Psoas muscle (tissue), 8 donors: Measurements from ENCODE around the gene HDAC8. TPM values are rescaled to one million over a fixed set of nuclear protein-coding genes. Genes with fewer than 3 reads are reported as not detected.

Source experiments
- ATAC-seq, 4 donors: fragments of 200-7000 bp; cut with Tn5 transposase; one replicate each; pipeline ENCODE4 v1.9.1; 2020; ENCODE audit warnings: moderate library complexity in 3 of 4, mild to moderate bottlenecking in 2 of 4
- DNase-seq, 2 donors: peaks; one replicate each; pipeline ENCODE4 v3.0.0-alpha.2; 2020
- H3K27ac ChIP-seq: fragments of 200-600 bp; one replicate; pipeline ENCODE4 v1.8.0; 2022
- H3K27me3 ChIP-seq, 3 donors: fragments of 200-600 bp in 1 of 3; one replicate each; pipeline versions ENCODE4 v1.6.1 to v1.8.0; 2013 to 2022; ENCODE audit warnings: low read length in 2 of 3, mild to moderate bottlenecking in 2 of 3, moderate library complexity in 1 of 3; ENCODE audit not compliant: insufficient read depth in 3 of 3
- H3K36me3 ChIP-seq, 2 donors: fragments of 200-600 bp in 1 of 2; one replicate each; pipeline versions ENCODE4 v1.6.1 to v1.8.0; 2013 to 2022; ENCODE audit warnings: low read depth in 1 of 2, mild to moderate bottlenecking in 1 of 2, moderate library complexity in 1 of 2; ENCODE audit not compliant: insufficient read depth in 1 of 2
- H3K4me1 ChIP-seq: fragments of 200-600 bp; one replicate; pipeline ENCODE4 v1.8.0; 2022
- H3K4me3 ChIP-seq: fragments of 200-600 bp; one replicate; pipeline ENCODE4 v1.8.0; 2022; ENCODE audit warnings: mild to moderate bottlenecking
- H3K9me3 ChIP-seq: fragments of 200-600 bp; one replicate; pipeline ENCODE4 v1.8.0; 2022
- CTCF ChIP-seq: fragments of 200-600 bp; IDR thresholded peaks from one replicate; pipeline ENCODE4 v1.8.0; 2022; ENCODE audit warnings: antibody characterized with exemption
- WGBS, 3 donors: extraction: QIAGEN DNeasy Blood & Tissue Kit; methylation state at CpG; one replicate each; pipeline versions ENCODE4 v1.1.6 to v1.1.7; 2013; 5-methylcytosine and 5-hydroxymethylcytosine counted together
- intact Hi-C, 2 donors: fragments of 100-400 bp; cut with DNase I; formaldehyde crosslinking; loops; one replicate each; pipeline versions ENCODE4 v1.11.0 to v1.14.2; 2022
- polyA plus RNA-seq, 3 donors: library from polyadenylated mRNA; stranded (reverse); fragments of 200-250 nt; gene quantifications; one replicate each; pipeline ENCODE4 v1.2.3, GENCODE V29; 2013
- total RNA-seq, 4 donors: library from RNA; stranded (reverse); fragmentation: NEBNext Ultra II Directional in 2 of 4; extraction: Animal tissue kit (Norgen Biotek cat#: 25700) in 2 of 4; gene quantifications; one replicate each; pipeline versions ENCODE4 v1.2.1 to v1.2.4, GENCODE V29; 2021 to 2023
- donor health status: healthy with polysubstance abuse.
- donor health status: DM: no; HTN: no; CAD: no; lungs with moderate emphysema.
- donor health status: Bipolar disorder and iron deficiency.
- donor health status: healthy.
- donor health status: DM: yes; HTN: yes; CAD: no.
- donor health status: DM: no; HTN: no; CAD: no.
- donor health status: DM: no; HTN: no; CAD: no.
- donor health status: DM: yes; HTN: yes; CAD: no.

The HDAC8 gene
- total and polyA plus RNA-seq, 7 donors = 5.8 to 17.5 (median 10.8) TPM

GRCh38 chrX:72301781-72302180 lies 270.9 kb downstream of the HDAC8 start:
- Histone ChIP-seq H3K27ac (no peak overlapping the region), H3K4me1 (peaks cover 7% of the 10 kb centered on the region), H3K9me3 (no peaks in the 10 kb centered on the region), H3K27me3 (peaks cover 0 to 82% (median 6%) of the 10 kb centered on the region in 3 donors), H3K36me3 (no peaks in the 10 kb centered on the region), H3K4me3 (no peak overlapping the region)
- ATAC-seq (no peak), DNase-seq (no peak)
- intact Hi-C loops = loop anchor here in 1 of 2 donors (10.0 kb wide), 1 partner anchor 243 kb away; no protein-coding TSS in a partner anchor
- whole genome bisulfite sequencing, 3 donors = 82 to 92% (median 91%) methylated on average over 8 to 9 of the region's 9 CpGs
- TF ChIP-seq CTCF = no peak

- H3K4me3 ChIP-seq = no peak overlapping the region
- no peaks in the 10 kb centered on the region for H3K36me3 ChIP-seq
- H3K4me1 ChIP-seq = peaks cover 3% of the 10 kb centered on the region
- no peak for DNase-seq
- H3K27me3 ChIP-seq = peaks cover 0 to 77% (median under 1%) of the 10 kb centered on the region in 3 donors
- H3K27ac ChIP-seq = no peak overlapping the region
- intact Hi-C loops = loop anchor here in 1 of 2 donors (10.0 kb wide), 1 partner anchor 245 kb away; no protein-coding TSS in a partner anchor
- H3K9me3 ChIP-seq = no peaks in the 10 kb centered on the region
- WGBS, 3 donors = 44 to 69% (median 51%) methylated on average over 4 of the region's 4 CpGs
- TF ChIP-seq CTCF = no peak
- ATAC-seq = peak in 1 of 4 donors; percentile 46
Measured at GRCh38 chrX:72299891-72300630, 272.6 kb downstream of the HDAC8 start.

- no peak overlapping the region for H3K4me3 ChIP-seq
- H3K36me3 ChIP-seq = no peaks in the 10 kb centered on the region
- ATAC-seq = peak in 2 of 4 donors; percentile 44 to 67
- DNase-seq = no peak
- no peak for TF ChIP-seq CTCF
- H3K27me3 ChIP-seq = peaks cover 0 to 59% (median 0%) of the 10 kb centered on the region in 3 donors
- no peaks in the 10 kb centered on the region for H3K9me3 ChIP-seq
- H3K4me1 ChIP-seq = no peaks in the 10 kb centered on the region
- WGBS, 3 donors = 19 to 53% (median 39%) methylated on average over 4 of the region's 4 CpGs
- intact Hi-C loops = no loop called here
- no peak overlapping the region for H3K27ac ChIP-seq
Measured at GRCh38 chrX:72297953-72298730, 274.5 kb downstream of the HDAC8 start.

GRCh38 chrX:72296991-72297390 lies 275.7 kb downstream of the HDAC8 start:
- TF ChIP-seq CTCF = no peak
- 67 to 90% (median 70%) methylated on average over 1 of the region's 1 CpG for WGBS, 3 donors
- H3K4me3 ChIP-seq = no peak overlapping the region
- H3K36me3 ChIP-seq = no peaks in the 10 kb centered on the region
- no peak overlapping the region for H3K27ac ChIP-seq
- intact Hi-C loops = no loop called here
- DNase-seq = no peak
- H3K4me1 ChIP-seq = no peaks in the 10 kb centered on the region
- H3K27me3 ChIP-seq = peaks cover 0 to 55% (median 0%) of the 10 kb centered on the region in 3 donors
- H3K9me3 ChIP-seq = no peaks in the 10 kb centered on the region
- ATAC-seq = no peak
